HEK293 (cell line): Measurements from ENCODE around the gene RNU1-4.

Source experiments
- CTCF ChIA-PET: fragments of 350-600 bp; formaldehyde crosslinking; extraction: SDS; loops from one replicate; lab custom pipeline; 2021; ENCODE audit warnings: antibody characterized with exemption; lab: Yijun Ruan, JAX
- POLR2A ChIA-PET: fragments of 300-600 bp; formaldehyde crosslinking; extraction: SDS; loops from one replicate; lab custom pipeline; 2020; ENCODE audit warnings: antibody characterized with exemption, inconsistent platforms; lab: Yijun Ruan, JAX
- H3K27ac ChIP-seq: fragments of 200-500 bp; sonication (Bioruptor generic); 2 replicates; pipeline ENCODE4 v1.5.1; 2014; ENCODE audit warnings: low read depth, low read length, control low read depth, inconsistent platforms; ENCODE audit errors: extremely low read depth
- H3K36me3 ChIP-seq, 2 experiments: fragments of 200-500 bp in 1 of 2; sonication (Bioruptor generic) in 1 of 2; 1 replicate in 1 of 2; 2 replicates in 1 of 2; pipeline ENCODE4 v1.5.1; 2014 to 2017; ENCODE audit warnings: inconsistent platforms in 2 of 2, low read length in 2 of 2; ENCODE audit not compliant: control insufficient read depth in 2 of 2, insufficient read depth in 1 of 2
- H3K4me1 ChIP-seq: fragments of 200-500 bp; sonication (Bioruptor generic); 2 replicates; pipeline ENCODE4 v1.5.1; 2014; ENCODE audit warnings: mild to moderate bottlenecking, low read length, inconsistent platforms; ENCODE audit not compliant: control insufficient read depth, insufficient read depth
- H3K4me3 ChIP-seq: 2 replicates; pipeline ENCODE4 v1.5.1; 2011; ENCODE audit warnings: low read depth, mild to moderate bottlenecking, control low read depth, low read length, moderate library complexity
- H3K9me3 ChIP-seq: fragments of 200-500 bp; sonication (Bioruptor generic); 2 replicates; pipeline ENCODE4 v1.5.1; 2014; ENCODE audit warnings: low read depth, low read length, inconsistent platforms; ENCODE audit not compliant: control insufficient read depth, insufficient read depth
- CTCF ChIP-seq: fragments of 450-650 bp; formaldehyde crosslinking; IDR thresholded peaks from 2 replicates; pipeline ENCODE4 v1.5.1; 2016; ENCODE audit warnings: missing biosample characterization, missing genetic modification characterization
- FEZF1 ChIP-seq: fragments of 450-650 bp; formaldehyde crosslinking; IDR thresholded peaks from 2 replicates; pipeline ENCODE4 v1.5.1; 2016; ENCODE audit warnings: missing biosample characterization, missing genetic modification characterization
- GLI4 ChIP-seq: fragments of 450-650 bp; formaldehyde crosslinking; IDR thresholded peaks from 2 replicates; pipeline ENCODE4 v1.5.1; 2016; ENCODE audit warnings: missing biosample characterization, missing genetic modification characterization
- MYNN ChIP-seq: fragments of 450-650 bp; formaldehyde crosslinking; IDR thresholded peaks from 2 replicates; pipeline ENCODE4 v1.5.1; 2016; ENCODE audit warnings: missing biosample characterization, missing genetic modification characterization, borderline replicate concordance
- MZF1 ChIP-seq: fragments of 450-650 bp; formaldehyde crosslinking; IDR thresholded peaks from 2 replicates; pipeline ENCODE4 v1.5.1; 2017; ENCODE audit warnings: missing biosample characterization, missing genetic modification characterization, borderline replicate concordance
- OVOL3 ChIP-seq: fragments of 450-650 bp; formaldehyde crosslinking; IDR thresholded peaks from 2 replicates; pipeline ENCODE4 v1.5.1; 2016; ENCODE audit warnings: missing biosample characterization, missing genetic modification characterization
- PRDM10 ChIP-seq: fragments of 450-650 bp; formaldehyde crosslinking; IDR thresholded peaks from 2 replicates; pipeline ENCODE4 v1.5.1; 2016; ENCODE audit warnings: missing biosample characterization, missing genetic modification characterization
- PRDM2 ChIP-seq: fragments of 450-650 bp; formaldehyde crosslinking; IDR thresholded peaks from 2 replicates; pipeline ENCODE4 v1.5.1; 2016; ENCODE audit warnings: missing biosample characterization, missing genetic modification characterization, borderline replicate concordance
- SP2 ChIP-seq: fragments of 450-650 bp; formaldehyde crosslinking; IDR thresholded peaks from 2 replicates; pipeline ENCODE4 v1.5.1; 2016; ENCODE audit warnings: missing biosample characterization, missing genetic modification characterization
- ZBTB7A ChIP-seq: fragments of 450-650 bp; formaldehyde crosslinking; IDR thresholded peaks from 2 replicates; pipeline ENCODE4 v1.5.1; 2016; ENCODE audit warnings: low read depth, missing biosample characterization, missing genetic modification characterization
- ZIC2 ChIP-seq: fragments of 450-650 bp; formaldehyde crosslinking; IDR thresholded peaks from 2 replicates; pipeline ENCODE4 v1.5.1; 2016; ENCODE audit warnings: missing biosample characterization, missing genetic modification characterization
- ZNF157 ChIP-seq: fragments of 450-650 bp; formaldehyde crosslinking; IDR thresholded peaks from 2 replicates; pipeline ENCODE4 v1.5.1; 2016; ENCODE audit warnings: missing biosample characterization, missing genetic modification characterization
- ZNF37A ChIP-seq: fragments of 450-650 bp; IDR thresholded peaks from 2 replicates; pipeline ENCODE4 v1.5.1; 2018; ENCODE audit warnings: missing biosample characterization, missing genetic modification characterization
- ZNF394 ChIP-seq: fragments of 450-650 bp; formaldehyde crosslinking; IDR thresholded peaks from 2 replicates; pipeline ENCODE4 v1.5.1; 2016; ENCODE audit warnings: missing biosample characterization, missing genetic modification characterization, mild to moderate bottlenecking, moderate library complexity, borderline replicate concordance
- ZNF426 ChIP-seq: fragments of 450-650 bp; formaldehyde crosslinking; IDR thresholded peaks from 2 replicates; pipeline ENCODE4 v1.5.1; 2017; ENCODE audit warnings: missing biosample characterization, missing genetic modification characterization, mild to moderate bottlenecking, inconsistent platforms, moderate library complexity
- ZNF48 ChIP-seq: fragments of 450-650 bp; formaldehyde crosslinking; IDR thresholded peaks from 2 replicates; pipeline ENCODE4 v1.5.1; 2016; ENCODE audit warnings: missing biosample characterization, missing genetic modification characterization
- ZNF501 ChIP-seq: fragments of 450-650 bp; formaldehyde crosslinking; IDR thresholded peaks from 2 replicates; pipeline ENCODE4 v1.5.1; 2016; ENCODE audit warnings: missing biosample characterization, missing genetic modification characterization
- ZNF521 ChIP-seq: fragments of 450-650 bp; formaldehyde crosslinking; IDR thresholded peaks from 2 replicates; pipeline ENCODE4 v1.5.1; 2017; ENCODE audit warnings: missing biosample characterization, mild to moderate bottlenecking, missing genetic modification characterization
- ZNF548 ChIP-seq: fragments of 450-650 bp; formaldehyde crosslinking; IDR thresholded peaks from 2 replicates; pipeline ENCODE4 v1.5.1; 2016; ENCODE audit warnings: missing biosample characterization, missing genetic modification characterization
- ZNF707 ChIP-seq: fragments of 450-650 bp; formaldehyde crosslinking; IDR thresholded peaks from 2 replicates; pipeline ENCODE4 v1.5.1; 2016; ENCODE audit warnings: missing biosample characterization, missing genetic modification characterization

RNU1-4 gene

GRCh38 chr1:16720351-16721223, 19.7 kb upstream of the RNU1-4 start:
- TF ChIP-seq MZF1 = no peak
- peak; percentile 58; the same call in 1 of the 2 replicates for TF ChIP-seq PRDM10
- Histone ChIP-seq H3K36me3 (no peaks in the 10 kb centered on the region), H3K27ac (no peak overlapping the region), H3K4me1 (no peaks in the 10 kb centered on the region), H3K4me3 (no peak overlapping the region), H3K9me3 (no peaks in the 10 kb centered on the region)
- CTCF ChIA-PET = interaction anchor here (0.5 to 2.2 kb wide), 4 partner anchors 11 to 225 kb away, joined by 3 to 12 read pairs (median 3); no protein-coding TSS in a partner anchor
- POLR2A ChIA-PET = interaction anchor here (0.6 kb wide), 1 partner anchor 226 kb away, joined by 7 read pairs; no protein-coding TSS in a partner anchor

GRCh38 chr1:16721871-16722641, 18.3 kb upstream of the RNU1-4 start:
- ChIA-PET CTCF (interaction anchor here (1.3 to 2.2 kb wide), 3 partner anchors 12 to 15 kb away, joined by 6 to 12 read pairs (median 7); no protein-coding TSS in a partner anchor), POLR2A (no interaction called here)
- Histone ChIP-seq H3K4me1 (no peaks in the 10 kb centered on the region), H3K36me3 (no peaks in the 10 kb centered on the region), H3K27ac (no peak overlapping the region), H3K4me3 (no peak overlapping the region), H3K9me3 (no peaks in the 10 kb centered on the region)
- no peak for TF ChIP-seq ZNF707 (tag by site-specific recombination)
- TF ChIP-seq SP2 (tag by site-specific recombination) = no peak
- no peak for TF ChIP-seq CTCF (tag by site-specific recombination)
- TF ChIP-seq ZBTB7A (tag by site-specific recombination) = no peak
- no peak for TF ChIP-seq ZNF501 (tag by site-specific recombination)
- no peak for TF ChIP-seq MYNN (tag by site-specific recombination)
- TF ChIP-seq ZNF521 (tag by site-specific recombination) = no peak
- TF ChIP-seq ZNF394 (tag by site-specific recombination) = no peak
- no peak for TF ChIP-seq ZNF37A (tag by site-specific recombination)
- no peak for TF ChIP-seq GLI4 (tag by site-specific recombination)
- no peak for TF ChIP-seq ZNF426
- no peak for TF ChIP-seq FEZF1
- TF ChIP-seq OVOL3 (tag by site-specific recombination) = no peak
- no peak for TF ChIP-seq ZNF548
- no peak for TF ChIP-seq ZNF48 (tag by site-specific recombination)
- no peak for TF ChIP-seq PRDM2 (tag by site-specific recombination)
- no peak for TF ChIP-seq ZNF157 (tag by site-specific recombination)
- TF ChIP-seq ZIC2 (tag by site-specific recombination) = no peak
